T-helper 1 cell treated with Interleukin-12 subunit alpha and Interleukin-12 subunit beta and Interleukin-4 antibody, amounts not matched to agents 30 μg/mL and 1 μg/mL, for 36 hours (primary cell): ENCODE results near the gene CCDC91.
"Not testable (repeated sequence)": the region's sequence is repeated elsewhere in the genome, so short reads cannot be mapped to it uniquely, and the experiment has no call there.

Experiments used
- H3K27ac Mint-ChIP-seq: one replicate; pipeline ENCODE4 v1.8.0; 2021; ENCODE audit warnings: mild to moderate bottlenecking, mixed read lengths
- H3K27me3 Mint-ChIP-seq: one replicate; pipeline ENCODE4 v1.8.0; 2021; ENCODE audit warnings: low read depth, mixed read lengths
- H3K36me3 Mint-ChIP-seq: one replicate; pipeline ENCODE4 v1.8.0; 2021; ENCODE audit warnings: low read depth, mixed read lengths
- H3K4me1 Mint-ChIP-seq: one replicate; pipeline ENCODE4 v1.8.0; 2021; ENCODE audit warnings: low read depth, mixed read lengths
- H3K4me3 Mint-ChIP-seq: one replicate; pipeline ENCODE4 v1.8.0; 2021; ENCODE audit warnings: mild to moderate bottlenecking, moderate library complexity, mixed read lengths
- H3K9me3 Mint-ChIP-seq: one replicate; pipeline ENCODE4 v1.8.0; 2021; ENCODE audit warnings: mixed read lengths

The CCDC91 gene

GRCh38 chr12:28316049-28316448 lies 125.8 kb downstream of the CCDC91 start:
- Mint-ChIP-seq H3K27ac (no peak overlapping the region), H3K36me3 (peaks cover 12% of the 10 kb centered on the region), H3K27me3 (no peaks in the 10 kb centered on the region), H3K4me3 (no peak overlapping the region), H3K4me1 (peaks cover 4% of the 10 kb centered on the region), H3K9me3 (peaks cover 10% of the 10 kb centered on the region)

- no peaks in the 10 kb centered on the region for H3K27me3 Mint-ChIP-seq
- H3K4me3 Mint-ChIP-seq: no peak overlapping the region
- H3K27ac Mint-ChIP-seq: no peak overlapping the region
- H3K9me3 Mint-ChIP-seq: peaks cover 10% of the 10 kb centered on the region
- H3K4me1 Mint-ChIP-seq: peaks cover 4% of the 10 kb centered on the region
- H3K36me3 Mint-ChIP-seq: peaks cover 10% of the 10 kb centered on the region
Measured at GRCh38 chr12:28318273-28318672, 128.0 kb downstream of the CCDC91 start.

GRCh38 chr12:28320353-28320752 lies 130.1 kb downstream of the CCDC91 start:
- Mint-ChIP-seq H3K27ac (no peak overlapping the region), H3K4me1 (peaks cover 4% of the 10 kb centered on the region), H3K36me3 (peaks cover 8% of the 10 kb centered on the region), H3K9me3 (peaks cover 10% of the 10 kb centered on the region), H3K27me3 (no peaks in the 10 kb centered on the region), H3K4me3 (no peak overlapping the region)

GRCh38 chr12:28327722-28328121 lies 137.5 kb downstream of the CCDC91 start:
- H3K4me3 Mint-ChIP-seq: no peak overlapping the region
- H3K36me3 Mint-ChIP-seq: peaks cover 8% of the 10 kb centered on the region
- H3K27ac Mint-ChIP-seq: no peak overlapping the region
- H3K27me3 Mint-ChIP-seq: no peaks in the 10 kb centered on the region
- H3K4me1 Mint-ChIP-seq: no peaks in the 10 kb centered on the region
- H3K9me3 Mint-ChIP-seq: peaks cover 10% of the 10 kb centered on the region

GRCh38 chr12:28328967-28329366 lies 138.7 kb downstream of the CCDC91 start:
- Mint-ChIP-seq H3K9me3 (peaks cover 10% of the 10 kb centered on the region), H3K27me3 (no peaks in the 10 kb centered on the region), H3K27ac (no peak overlapping the region), H3K4me1 (no peaks in the 10 kb centered on the region), H3K4me3 (no peak overlapping the region), H3K36me3 (peaks cover 8% of the 10 kb centered on the region)

GRCh38 chr12:28329727-28330126 lies 139.5 kb downstream of the CCDC91 start:
- not testable (repeated sequence) for H3K4me3 Mint-ChIP-seq, H3K27me3 Mint-ChIP-seq, H3K36me3 Mint-ChIP-seq, H3K4me1 Mint-ChIP-seq, H3K9me3 Mint-ChIP-seq, H3K27ac Mint-ChIP-seq

GRCh38 chr12:28330232-28330631 lies 140.0 kb downstream of the CCDC91 start:
- not testable (repeated sequence) for H3K27ac Mint-ChIP-seq, H3K27me3 Mint-ChIP-seq

GRCh38 chr12:28331130-28331529 lies 140.9 kb downstream of the CCDC91 start:
- H3K4me1 Mint-ChIP-seq: no peaks in the 10 kb centered on the region
- peaks cover 8% of the 10 kb centered on the region for H3K36me3 Mint-ChIP-seq
- no peak overlapping the region for H3K27ac Mint-ChIP-seq
- H3K27me3 Mint-ChIP-seq: no peaks in the 10 kb centered on the region
- peaks cover 10% of the 10 kb centered on the region for H3K9me3 Mint-ChIP-seq
- H3K4me3 Mint-ChIP-seq: no peak overlapping the region

More at GRCh38 chr12:28330232-28330631, 140.0 kb downstream of the CCDC91 start:
- not testable (repeated sequence) for H3K9me3 Mint-ChIP-seq, H3K36me3 Mint-ChIP-seq, H3K4me1 Mint-ChIP-seq, H3K4me3 Mint-ChIP-seq

GRCh38 chr12:28340261-28341045 lies 150.2 kb downstream of the CCDC91 start:
- Mint-ChIP-seq H3K27ac (no peak overlapping the region), H3K4me1 (no peaks in the 10 kb centered on the region), H3K4me3 (no peak overlapping the region), H3K9me3 (no peaks in the 10 kb centered on the region), H3K27me3 (no peaks in the 10 kb centered on the region), H3K36me3 (peaks cover 3% of the 10 kb centered on the region)

GRCh38 chr12:28343713-28344112 lies 153.5 kb downstream of the CCDC91 start:
- Mint-ChIP-seq H3K27me3 (no peaks in the 10 kb centered on the region), H3K36me3 (peaks cover 3% of the 10 kb centered on the region), H3K4me3 (no peak overlapping the region), H3K4me1 (no peaks in the 10 kb centered on the region), H3K9me3 (no peaks in the 10 kb centered on the region), H3K27ac (no peak overlapping the region)

- Mint-ChIP-seq H3K4me1 (peaks cover 1% of the 10 kb centered on the region), H3K27me3 (no peaks in the 10 kb centered on the region), H3K27ac (no peak overlapping the region), H3K9me3 (no peaks in the 10 kb centered on the region), H3K4me3 (no peak overlapping the region), H3K36me3 (no peaks in the 10 kb centered on the region)
Measured at GRCh38 chr12:28346567-28346966, 156.3 kb downstream of the CCDC91 start.

- Mint-ChIP-seq H3K9me3 (peaks cover 4% of the 10 kb centered on the region), H3K27me3 (no peaks in the 10 kb centered on the region), H3K36me3 (peaks cover 4% of the 10 kb centered on the region), H3K4me1 (peaks cover 9% of the 10 kb centered on the region), H3K4me3 (no peak overlapping the region), H3K27ac (no peak overlapping the region)
Measured at GRCh38 chr12:28349196-28349595, 158.9 kb downstream of the CCDC91 start.

GRCh38 chr12:28350502-28350901 lies 160.2 kb downstream of the CCDC91 start:
- peaks cover 4% of the 10 kb centered on the region for H3K36me3 Mint-ChIP-seq
- H3K9me3 Mint-ChIP-seq: peaks cover 4% of the 10 kb centered on the region
- no peak overlapping the region for H3K4me3 Mint-ChIP-seq
- H3K4me1 Mint-ChIP-seq: peaks cover 9% of the 10 kb centered on the region
- no peaks in the 10 kb centered on the region for H3K27me3 Mint-ChIP-seq
- H3K27ac Mint-ChIP-seq: no peak overlapping the region

GRCh38 chr12:28351414-28351813 lies 161.2 kb downstream of the CCDC91 start:
- no peak overlapping the region for H3K27ac Mint-ChIP-seq
- no peaks in the 10 kb centered on the region for H3K27me3 Mint-ChIP-seq
- no peak overlapping the region for H3K4me3 Mint-ChIP-seq
- peaks cover 4% of the 10 kb centered on the region for H3K36me3 Mint-ChIP-seq
- peaks cover 4% of the 10 kb centered on the region for H3K9me3 Mint-ChIP-seq
- peaks cover 9% of the 10 kb centered on the region for H3K4me1 Mint-ChIP-seq

GRCh38 chr12:28355161-28355560 lies 164.9 kb downstream of the CCDC91 start:
- Mint-ChIP-seq H3K4me3 (no peak overlapping the region), H3K36me3 (peaks cover 4% of the 10 kb centered on the region), H3K27ac (no peak overlapping the region), H3K4me1 (peaks cover 9% of the 10 kb centered on the region), H3K9me3 (peaks cover 4% of the 10 kb centered on the region), H3K27me3 (no peaks in the 10 kb centered on the region)
